Neuronal stem cell (in vitro differentiated cells): ENCODE data around the gene DCTN3.

Source experiments
- DNase-seq: peaks from one replicate; pipeline ENCODE4 v3.0.0-alpha.2; 2013; ENCODE audit warnings: low spot score
- H2AFZ ChIP-seq: one replicate; pipeline ENCODE4 v1.6.1; 2013; ENCODE audit warnings: mild to moderate bottlenecking, low read length, inconsistent platforms
- H2AK5ac ChIP-seq: 2 replicates; pipeline ENCODE4 v1.6.1; 2013; ENCODE audit warnings: low read depth, mild to moderate bottlenecking, inconsistent platforms, low read length, moderate library complexity, mixed read lengths
- H2BK120ac ChIP-seq: 2 replicates; pipeline ENCODE4 v1.6.1; 2013; ENCODE audit warnings: low read depth, mild to moderate bottlenecking, inconsistent platforms, low read length, moderate library complexity, mixed read lengths
- H2BK12ac ChIP-seq: one replicate; pipeline ENCODE4 v1.6.1; 2013; ENCODE audit warnings: low read length, inconsistent platforms
- H2BK15ac ChIP-seq: 2 replicates; pipeline ENCODE4 v1.6.1; 2013; ENCODE audit warnings: mild to moderate bottlenecking, low read length, inconsistent platforms, mixed read lengths
- H2BK5ac ChIP-seq: one replicate; pipeline ENCODE4 v1.6.1; 2013; ENCODE audit warnings: inconsistent platforms, mild to moderate bottlenecking, low read length, moderate library complexity
- H3K14ac ChIP-seq: one replicate; pipeline ENCODE4 v1.6.1; 2013; ENCODE audit warnings: low read length, inconsistent platforms
- H3K18ac ChIP-seq: 2 replicates; pipeline ENCODE4 v1.6.1; 2013; ENCODE audit warnings: low read length, inconsistent platforms
- H3K23ac ChIP-seq: 2 replicates; pipeline ENCODE4 v1.6.1; 2013; ENCODE audit warnings: low read depth, mild to moderate bottlenecking, mixed read lengths, low read length, inconsistent platforms; ENCODE audit not compliant: poor library complexity
- H3K27ac ChIP-seq: replicated peaks from 3 replicates; pipeline ENCODE4 v1.5.1; 2013; ENCODE audit warnings: low read length, inconsistent platforms
- H3K27me3 ChIP-seq, 3 experiments: 2 replicates each; pipeline ENCODE4 v1.6.1; 2013; ENCODE audit warnings: low read length in 3 of 3, mild to moderate bottlenecking in 2 of 3, inconsistent platforms in 1 of 3, low read depth in 1 of 3, mixed read lengths in 1 of 3, moderate library complexity in 1 of 3; ENCODE audit not compliant: control insufficient read depth in 3 of 3, insufficient read depth in 3 of 3
- H3K36me3 ChIP-seq, 2 donors: replicated peaks in 1 of 2; 2 replicates each; pipeline ENCODE4 v1.6.1; 2013; ENCODE audit warnings: low read length in 2 of 2; ENCODE audit not compliant: control insufficient read depth in 2 of 2, insufficient read depth in 2 of 2
- H3K4ac ChIP-seq: 2 replicates; pipeline ENCODE4 v1.6.1; 2013; ENCODE audit warnings: inconsistent platforms, mild to moderate bottlenecking, low read length, moderate library complexity
- H3K4me1 ChIP-seq, 2 donors: 1 replicate in 1 of 2; 2 replicates in 1 of 2; pipeline ENCODE4 v1.6.1; 2013; ENCODE audit warnings: low read length in 2 of 2, low read depth in 1 of 2; ENCODE audit not compliant: control insufficient read depth in 2 of 2, insufficient read depth in 1 of 2
- H3K4me2 ChIP-seq: one replicate; pipeline ENCODE4 v1.6.1; 2013; ENCODE audit warnings: mild to moderate bottlenecking, low read length, inconsistent platforms; ENCODE audit not compliant: insufficient read depth, poor library complexity, severe bottlenecking
- H3K4me3 ChIP-seq, 2 donors: 2 replicates each; pipeline ENCODE4 v1.5.1; 2013; ENCODE audit warnings: low read length in 2 of 2, mild to moderate bottlenecking in 2 of 2, inconsistent platforms in 1 of 2, moderate library complexity in 1 of 2
- H3K79me1 ChIP-seq: one replicate; pipeline ENCODE4 v1.6.1; 2013; ENCODE audit warnings: low read depth, mild to moderate bottlenecking, inconsistent platforms, low read length, moderate library complexity
- H3K9ac ChIP-seq: one replicate; pipeline ENCODE4 v1.6.1; 2013; ENCODE audit warnings: mild to moderate bottlenecking, low read depth, low read length, inconsistent platforms; ENCODE audit not compliant: poor library complexity
- H3K9me3 ChIP-seq, 2 donors: replicated peaks in 1 of 2; 2 replicates each; pipeline versions ENCODE3 to v1.6.1; 2013; ENCODE audit warnings: low read length in 2 of 2, mild to moderate bottlenecking in 2 of 2, inconsistent platforms in 1 of 2, low read depth in 1 of 2, mixed read lengths in 1 of 2, moderate library complexity in 1 of 2; ENCODE audit not compliant: control insufficient read depth in 2 of 2, insufficient read depth in 1 of 2
- H4K8ac ChIP-seq: one replicate; pipeline ENCODE4 v1.6.1; 2013; ENCODE audit warnings: low read depth, mild to moderate bottlenecking, inconsistent platforms, low read length, moderate library complexity
- H4K91ac ChIP-seq: one replicate; pipeline ENCODE4 v1.6.1; 2013; ENCODE audit warnings: low read length, low read depth, mild to moderate bottlenecking, inconsistent platforms; ENCODE audit not compliant: poor library complexity
- WGBS, 2 donors: extraction: QIAGEN DNeasy Blood & Tissue Kit; methylation state at CpG; one replicate each; pipeline ENCODE4 v1.1.7; 2013; ENCODE audit warnings: missing lambda C conversion rate in 2 of 2, mixed read lengths in 1 of 2; ENCODE audit not compliant: insufficient read length in 2 of 2, insufficient replicate concordance in 1 of 2; ENCODE audit errors: extremely low coverage in 2 of 2; 5-methylcytosine and 5-hydroxymethylcytosine counted together

DCTN3 gene

DNA sequence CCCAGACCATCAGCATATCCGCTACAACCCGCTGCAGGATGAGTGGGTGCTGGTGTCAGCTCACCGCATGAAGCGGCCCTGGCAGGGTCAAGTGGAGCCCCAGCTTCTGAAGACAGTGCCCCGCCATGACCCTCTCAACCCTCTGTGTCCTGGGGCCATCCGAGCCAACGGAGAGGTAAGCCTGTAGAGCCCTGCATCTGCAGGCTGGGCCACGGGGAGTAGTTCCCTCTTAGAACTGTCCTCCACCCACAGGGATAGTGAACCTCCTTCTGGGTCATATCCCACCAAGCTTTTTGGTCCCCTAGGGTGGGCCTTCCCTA is 26.7 kb upstream of the DCTN3 start:
- Histone ChIP-seq H2AK5ac (peak overlapping the region; percentile 9), H3K79me1 (no peaks in the 10 kb centered on the region), H2BK12ac (no peak overlapping the region), H4K91ac (no peak overlapping the region), H3K23ac (no peak overlapping the region), H3K4me3 (peak overlapping the region; percentile 81 to 87), H4K8ac (no peak overlapping the region), H3K14ac (peak overlapping the region; percentile 5), H3K4me1 (peaks cover 23 to 24% of the 10 kb centered on the region in 2 donors), H2BK5ac (peak overlapping the region; percentile 13), H3K4ac (no peak overlapping the region), H3K9me3 (peaks cover 0 to 2% of the 10 kb centered on the region in 2 donors), H3K36me3 (peaks cover 19 to 23% of the 10 kb centered on the region in 2 donors), H2BK120ac (no peak overlapping the region), H3K27me3 (no peaks in the 10 kb centered on the region), H2AFZ (peak overlapping the region; percentile 96), H3K18ac (peak overlapping the region; percentile 49), H3K9ac (peak overlapping the region; percentile 95), H2BK15ac (no peak overlapping the region), H3K27ac (peak overlapping the region; percentile 95), H3K4me2 (peak overlapping the region; percentile 89)
- WGBS, 2 donors: no CpG with 5 or more reads among the region's 8 CpGs
- DNase-seq: no peak

GRCh38 chr9:34646211-34647083 is 26.2 kb upstream of the DCTN3 start, which contains the start of gene GALT:
TSS of gene GALT (plus strand) at chr9:34646675. CDS start at chr9:34646705, 30 bp downstream.
- Histone ChIP-seq H3K4me2 (peak within 1 kb of the TSS; percentile 89), H3K4me3 (peak within 1 kb of the TSS; percentile 81 to 87), H3K18ac (peak within 1 kb of the TSS; percentile 92), H4K91ac (peak within 1 kb of the TSS; percentile 40), H3K4ac (no peak within 1 kb of the TSS), H2BK12ac (no peak within 1 kb of the TSS), H3K79me1 (no peaks in the 10 kb centered on the region), H3K23ac (no peak within 1 kb of the TSS), H3K14ac (peak within 1 kb of the TSS; percentile 94), H3K4me1 (peaks cover 20 to 22% of the 10 kb centered on the region in 2 donors), H3K27me3 (no peaks in the 10 kb centered on the region), H3K36me3 (peaks cover 19 to 23% of the 10 kb centered on the region in 2 donors), H2BK15ac (no peak within 1 kb of the TSS), H3K27ac (peak within 1 kb of the TSS; percentile 95), H2BK120ac (no peak within 1 kb of the TSS), H3K9me3 (peaks cover 0 to 2% of the 10 kb centered on the region in 2 donors), H2AK5ac (peak within 1 kb of the TSS; percentile 66), H2BK5ac (peak within 1 kb of the TSS; percentile 21), H2AFZ (peak within 1 kb of the TSS; percentile 96), H3K9ac (peak within 1 kb of the TSS; percentile 95), H4K8ac (peak within 1 kb of the TSS; percentile 88)
- no CpG with 5 or more reads among the region's 43 CpGs for WGBS, 2 donors
- DNase-seq: peak; percentile 83

- no peak overlapping the region for H2BK5ac ChIP-seq
- H2AK5ac ChIP-seq: no peak overlapping the region
These were observed 24.5 kb upstream of the DCTN3 start for GRCh38 chr9:34644766-34645314.

DNA sequence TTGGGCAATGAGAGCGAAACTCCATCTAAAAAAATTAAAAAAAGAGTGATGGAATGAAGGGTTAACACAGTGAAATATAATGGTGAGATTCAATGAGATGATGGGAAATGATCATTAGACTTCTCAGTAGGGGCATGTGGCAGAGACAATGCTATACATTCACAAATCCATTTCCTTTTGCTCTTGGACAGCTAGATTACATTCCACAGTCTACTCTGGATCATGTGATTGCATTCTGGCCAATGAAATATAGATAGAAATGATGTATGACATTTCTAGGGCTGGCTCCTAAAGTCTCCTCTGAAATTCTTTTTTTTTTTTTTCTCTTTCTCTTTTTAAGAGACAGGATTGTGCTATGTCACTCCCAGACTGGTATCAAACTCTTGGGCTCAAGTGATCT is 22.4 kb upstream of the DCTN3 start:
- Histone ChIP-seq H3K4me3 (no peak overlapping the region), H3K23ac (no peak overlapping the region), H3K36me3 (no peaks in the 10 kb centered on the region), H2BK120ac (no peak overlapping the region), H3K18ac (no peak overlapping the region), H3K14ac (no peak overlapping the region), H3K4me2 (no peak overlapping the region), H2AFZ (no peak overlapping the region), H4K91ac (no peak overlapping the region), H4K8ac (no peak overlapping the region), H3K9ac (no peak overlapping the region), H3K9me3 (peaks cover 0 to 2% of the 10 kb centered on the region in 2 donors), H2BK15ac (no peak overlapping the region), H3K27ac (no peak overlapping the region), H2AK5ac (no peak overlapping the region), H2BK12ac (no peak overlapping the region), H3K79me1 (no peaks in the 10 kb centered on the region), H3K27me3 (no peaks in the 10 kb centered on the region), H2BK5ac (no peak overlapping the region), H3K4ac (no peak overlapping the region), H3K4me1 (peaks cover 12 to 17% of the 10 kb centered on the region in 2 donors)
- no peak for DNase-seq
- WGBS, 2 donors: no CpG with 5 or more reads among the region's 1 CpG

More at GRCh38 chr9:34644766-34645314, 24.5 kb upstream of the DCTN3 start:
- Histone ChIP-seq H3K4me2 (no peak overlapping the region), H3K14ac (no peak overlapping the region), H3K4me3 (no peak overlapping the region), H3K27ac (no peak overlapping the region), H3K9ac (no peak overlapping the region), H4K8ac (no peak overlapping the region), H3K79me1 (no peaks in the 10 kb centered on the region), H3K23ac (no peak overlapping the region), H3K4me1 (peaks cover 12 to 16% of the 10 kb centered on the region in 2 donors), H3K36me3 (peaks cover 19% of the 10 kb centered on the region in 2 donors), H2BK12ac (no peak overlapping the region), H4K91ac (no peak overlapping the region), H2AFZ (no peak overlapping the region), H3K27me3 (no peaks in the 10 kb centered on the region), H2BK15ac (no peak overlapping the region), H2BK120ac (no peak overlapping the region), H3K4ac (no peak overlapping the region), H3K18ac (no peak overlapping the region), H3K9me3 (peaks cover 0 to 2% of the 10 kb centered on the region in 2 donors)
- DNase-seq: no peak
